SK-N-SH (cell line): ENCODE results near the gene GALC.

Experiments
- JUND ChIP-seq: IDR thresholded peaks from 2 replicates; pipeline ENCODE4 v1.4.0; 2012
- MXI1 ChIP-seq: IDR thresholded peaks from 2 replicates; pipeline ENCODE4 v1.6.1; 2012; ENCODE audit warnings: mild to moderate bottlenecking, low read depth, low read length, improper control_type of control experiment
- POLR2AphosphoS5 ChIP-seq: IDR thresholded peaks from 2 replicates; pipeline ENCODE4 v1.6.1; 2012; ENCODE audit warnings: low read depth, low read length
- RAD21 ChIP-seq: IDR thresholded peaks from 2 replicates; pipeline ENCODE4 v1.6.1; 2012; ENCODE audit warnings: mild to moderate bottlenecking, low read length
- RCOR1 ChIP-seq: fragments of 150-350 bp; IDR thresholded peaks from 2 replicates; pipeline ENCODE4 v1.6.1; 2017; ENCODE audit warnings: antibody characterized with exemption, low read length
- SIN3A ChIP-seq: IDR thresholded peaks from 2 replicates; pipeline ENCODE4 v1.6.1; 2012; ENCODE audit warnings: low read depth, mild to moderate bottlenecking, low read length, moderate library complexity, borderline replicate concordance
- SMC3 ChIP-seq: IDR thresholded peaks from 2 replicates; pipeline ENCODE4 v1.6.1; 2012; ENCODE audit warnings: low read depth, low read length, improper control_type of control experiment
- TAF1 ChIP-seq: IDR thresholded peaks from 2 replicates; pipeline ENCODE4 v1.6.1; 2012; ENCODE audit warnings: low read depth, mild to moderate bottlenecking, low read length, moderate library complexity, borderline replicate concordance
- TCF12 ChIP-seq: IDR thresholded peaks from 2 replicates; pipeline ENCODE4 v1.4.0; 2012
- YY1 ChIP-seq: IDR thresholded peaks from 2 replicates; pipeline ENCODE4 v1.4.0; 2012; ENCODE audit warnings: low read depth, mild to moderate bottlenecking
- TF ChIP-seq, protein P1 (sequence below): fragments of 200-600 bp; sonication (generic); IDR thresholded peaks from 2 replicates; pipeline ENCODE4 v1.6.1; 2017; ENCODE audit warnings: antibody characterized with exemption, mild to moderate bottlenecking, moderate library complexity
- TF ChIP-seq, protein P2 (sequence below): fragments of 150-350 bp; IDR thresholded peaks from 2 replicates; pipeline ENCODE4 v1.6.1; 2017; ENCODE audit warnings: antibody characterized with exemption, low read length, low read depth, borderline replicate concordance
- TF ChIP-seq, protein P3 (sequence below): IDR thresholded peaks from 2 replicates; pipeline ENCODE4 v1.6.1; 2012; ENCODE audit warnings: mild to moderate bottlenecking, low read depth, low read length, moderate library complexity
- TF ChIP-seq, protein P4 (sequence below): IDR thresholded peaks from 2 replicates; pipeline ENCODE4 v1.4.0; 2012; ENCODE audit warnings: low read depth

DNA sequence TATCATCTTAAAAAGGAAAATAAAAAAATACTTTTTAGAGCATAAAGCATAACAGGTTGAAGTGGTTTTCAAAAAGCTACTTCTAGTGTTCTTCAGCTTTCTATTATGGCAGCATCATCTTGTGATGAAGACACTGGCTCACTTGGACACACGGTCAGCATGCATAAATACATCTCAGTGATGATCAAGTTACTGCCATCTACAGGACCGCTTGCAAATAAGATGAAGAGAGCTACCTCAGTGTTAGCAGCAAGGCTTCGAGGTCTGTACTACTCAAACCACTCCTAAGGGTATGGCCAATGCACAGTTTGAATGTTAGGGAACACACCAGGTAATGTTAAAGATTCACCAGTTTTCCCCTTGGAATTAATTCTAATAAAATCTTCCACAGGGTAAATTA, 58.8 kb downstream of the GALC start:
- TF ChIP-seq, protein P1, sequence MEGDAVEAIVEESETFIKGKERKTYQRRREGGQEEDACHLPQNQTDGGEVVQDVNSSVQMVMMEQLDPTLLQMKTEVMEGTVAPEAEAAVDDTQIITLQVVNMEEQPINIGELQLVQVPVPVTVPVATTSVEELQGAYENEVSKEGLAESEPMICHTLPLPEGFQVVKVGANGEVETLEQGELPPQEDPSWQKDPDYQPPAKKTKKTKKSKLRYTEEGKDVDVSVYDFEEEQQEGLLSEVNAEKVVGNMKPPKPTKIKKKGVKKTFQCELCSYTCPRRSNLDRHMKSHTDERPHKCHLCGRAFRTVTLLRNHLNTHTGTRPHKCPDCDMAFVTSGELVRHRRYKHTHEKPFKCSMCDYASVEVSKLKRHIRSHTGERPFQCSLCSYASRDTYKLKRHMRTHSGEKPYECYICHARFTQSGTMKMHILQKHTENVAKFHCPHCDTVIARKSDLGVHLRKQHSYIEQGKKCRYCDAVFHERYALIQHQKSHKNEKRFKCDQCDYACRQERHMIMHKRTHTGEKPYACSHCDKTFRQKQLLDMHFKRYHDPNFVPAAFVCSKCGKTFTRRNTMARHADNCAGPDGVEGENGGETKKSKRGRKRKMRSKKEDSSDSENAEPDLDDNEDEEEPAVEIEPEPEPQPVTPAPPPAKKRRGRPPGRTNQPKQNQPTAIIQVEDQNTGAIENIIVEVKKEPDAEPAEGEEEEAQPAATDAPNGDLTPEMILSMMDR: no peak
- TF ChIP-seq RAD21 (no peak), SIN3A (no peak), SMC3 (no peak), YY1 (no peak), JUND (no peak), MXI1 (no peak), RCOR1 (no peak), POLR2AphosphoS5 (no peak), TAF1 (no peak), TCF12 (no peak)
- TF ChIP-seq, protein P2, sequence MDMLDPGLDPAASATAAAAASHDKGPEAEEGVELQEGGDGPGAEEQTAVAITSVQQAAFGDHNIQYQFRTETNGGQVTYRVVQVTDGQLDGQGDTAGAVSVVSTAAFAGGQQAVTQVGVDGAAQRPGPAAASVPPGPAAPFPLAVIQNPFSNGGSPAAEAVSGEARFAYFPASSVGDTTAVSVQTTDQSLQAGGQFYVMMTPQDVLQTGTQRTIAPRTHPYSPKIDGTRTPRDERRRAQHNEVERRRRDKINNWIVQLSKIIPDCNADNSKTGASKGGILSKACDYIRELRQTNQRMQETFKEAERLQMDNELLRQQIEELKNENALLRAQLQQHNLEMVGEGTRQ: no peak
- TF ChIP-seq, protein P3, sequence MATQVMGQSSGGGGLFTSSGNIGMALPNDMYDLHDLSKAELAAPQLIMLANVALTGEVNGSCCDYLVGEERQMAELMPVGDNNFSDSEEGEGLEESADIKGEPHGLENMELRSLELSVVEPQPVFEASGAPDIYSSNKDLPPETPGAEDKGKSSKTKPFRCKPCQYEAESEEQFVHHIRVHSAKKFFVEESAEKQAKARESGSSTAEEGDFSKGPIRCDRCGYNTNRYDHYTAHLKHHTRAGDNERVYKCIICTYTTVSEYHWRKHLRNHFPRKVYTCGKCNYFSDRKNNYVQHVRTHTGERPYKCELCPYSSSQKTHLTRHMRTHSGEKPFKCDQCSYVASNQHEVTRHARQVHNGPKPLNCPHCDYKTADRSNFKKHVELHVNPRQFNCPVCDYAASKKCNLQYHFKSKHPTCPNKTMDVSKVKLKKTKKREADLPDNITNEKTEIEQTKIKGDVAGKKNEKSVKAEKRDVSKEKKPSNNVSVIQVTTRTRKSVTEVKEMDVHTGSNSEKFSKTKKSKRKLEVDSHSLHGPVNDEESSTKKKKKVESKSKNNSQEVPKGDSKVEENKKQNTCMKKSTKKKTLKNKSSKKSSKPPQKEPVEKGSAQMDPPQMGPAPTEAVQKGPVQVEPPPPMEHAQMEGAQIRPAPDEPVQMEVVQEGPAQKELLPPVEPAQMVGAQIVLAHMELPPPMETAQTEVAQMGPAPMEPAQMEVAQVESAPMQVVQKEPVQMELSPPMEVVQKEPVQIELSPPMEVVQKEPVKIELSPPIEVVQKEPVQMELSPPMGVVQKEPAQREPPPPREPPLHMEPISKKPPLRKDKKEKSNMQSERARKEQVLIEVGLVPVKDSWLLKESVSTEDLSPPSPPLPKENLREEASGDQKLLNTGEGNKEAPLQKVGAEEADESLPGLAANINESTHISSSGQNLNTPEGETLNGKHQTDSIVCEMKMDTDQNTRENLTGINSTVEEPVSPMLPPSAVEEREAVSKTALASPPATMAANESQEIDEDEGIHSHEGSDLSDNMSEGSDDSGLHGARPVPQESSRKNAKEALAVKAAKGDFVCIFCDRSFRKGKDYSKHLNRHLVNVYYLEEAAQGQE: no peak
- TF ChIP-seq, protein P4, sequence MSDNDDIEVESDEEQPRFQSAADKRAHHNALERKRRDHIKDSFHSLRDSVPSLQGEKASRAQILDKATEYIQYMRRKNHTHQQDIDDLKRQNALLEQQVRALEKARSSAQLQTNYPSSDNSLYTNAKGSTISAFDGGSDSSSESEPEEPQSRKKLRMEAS: no peak
